GM23338 (cell line): ENCODE data around the gene MEAK7.

Experiments
- CTCF ChIP-seq, 2 experiments: fragments of 200-600 bp in 1 of 2; sonication (generic) in 1 of 2; conservative IDR thresholded peaks; 2 replicates each; pipeline versions ENCODE4 v1.5.1 to v1.6.1; 2016 to 2017; ENCODE audit warnings: antibody characterized with exemption in 2 of 2, low read depth in 2 of 2, mild to moderate bottlenecking in 2 of 2, moderate library complexity in 1 of 2
- EZH2phosphoT487 ChIP-seq: fragments of 200-600 bp; sonication (generic); IDR thresholded peaks from one replicate; pipeline ENCODE4 v1.8.1; 2018; ENCODE audit warnings: antibody characterized with exemption; ENCODE audit not compliant: unreplicated experiment
- STAT1 ChIP-seq: IDR thresholded peaks from one replicate; pipeline ENCODE4 v1.6.1; 2016; ENCODE audit warnings: antibody characterized with exemption; ENCODE audit not compliant: unreplicated experiment

GRCh38 chr16:84498859-84499620, 5.4 kb downstream of the MEAK7 start:
- TF ChIP-seq STAT1 (no peak), CTCF (conservative IDR thresholded peaks at IDR 0.05; ENCODE audit: low read depth in 2 of 2) (no peak), EZH2phosphoT487 (no peak)
